A549 (cell line): ENCODE data around the gene KIAA1755.

ENCODE experiments used
- BHLHE40 ChIP-seq: IDR thresholded peaks from 2 replicates; pipeline ENCODE4 v1.6.1; 2012; ENCODE audit warnings: low read depth, low read length, inconsistent platforms
- CBX2 ChIP-seq: fragments of 200-600 bp; sonication (generic); IDR thresholded peaks from 2 replicates; pipeline ENCODE4 v1.6.1; 2016; ENCODE audit warnings: low read depth, mild to moderate bottlenecking, borderline replicate concordance
- CHD2 ChIP-seq: fragments of 150-350 bp; IDR thresholded peaks from 2 replicates; pipeline ENCODE4 v1.6.1; 2014; ENCODE audit warnings: low read length; ENCODE audit not compliant: partially characterized antibody
- CTCF ChIP-seq: fragments of >200 bp; sonication (Bioruptor Twin); formaldehyde crosslinking; IDR thresholded peaks from 3 replicates; pipeline ENCODE4 v1.5.1; 2016
- E2F6 ChIP-seq: IDR thresholded peaks from 2 replicates; pipeline ENCODE4 v1.6.1; 2012; ENCODE audit warnings: low read depth, borderline replicate concordance
- MAX ChIP-seq: IDR thresholded peaks from 2 replicates; pipeline ENCODE4 v1.6.1; 2012
- POLR2A ChIP-seq: IDR thresholded peaks from 2 replicates; pipeline ENCODE4 v1.6.1; 2012; ENCODE audit warnings: mild to moderate bottlenecking, low read length
- RAD21 ChIP-seq, 2 experiments: fragments of >200 bp in 1 of 2; sonication (Bioruptor Twin) in 1 of 2; formaldehyde crosslinking in 1 of 2; IDR thresholded peaks in 1 of 2; conservative IDR thresholded peaks in 1 of 2; 2 replicates in 1 of 2; 3 replicates in 1 of 2; pipeline ENCODE4 v1.6.1; 2012 to 2018; ENCODE audit warnings: inconsistent platforms in 1 of 2
- SREBF2 ChIP-seq: fragments of 450-650 bp; IDR thresholded peaks from 2 replicates; pipeline ENCODE4 v1.6.1; 2014; ENCODE audit warnings: mild to moderate bottlenecking, moderate library complexity
- USF2 ChIP-seq: fragments of 450-650 bp; IDR thresholded peaks from 2 replicates; pipeline ENCODE4 v1.6.1; 2014; ENCODE audit warnings: antibody characterized with exemption

- TF ChIP-seq CTCF (no peak), SREBF2 (no peak), MAX (no peak), RAD21 (conservative IDR thresholded peaks at IDR 0.05 in 1 of 2, IDR thresholded peaks at IDR 0.05 in 1 of 2) (no peak), BHLHE40 (no peak), CBX2 (no peak), CHD2 (no peak), USF2 (no peak), E2F6 (no peak), POLR2A (no peak)
Measured at GRCh38 chr20:38295811-38296210, 35.3 kb upstream of the KIAA1755 start.
